GM12892 (cell line): ENCODE measurements around the gene LTB4R.

Source experiments
- POLR2A ChIP-seq: IDR thresholded peaks from 2 replicates; pipeline ENCODE4 v1.6.1; 2011; ENCODE audit warnings: low read depth, low read length, control low read depth
- POLR2AphosphoS5 ChIP-seq: IDR thresholded peaks from 2 replicates; pipeline ENCODE4 v1.6.1; 2011; ENCODE audit warnings: low read depth, low read length, control low read depth
- TAF1 ChIP-seq: IDR thresholded peaks from 2 replicates; pipeline ENCODE4 v1.6.1; 2011; ENCODE audit warnings: low read depth, mild to moderate bottlenecking, control low read depth, low read length, borderline replicate concordance

- TF ChIP-seq POLR2A (no peak), TAF1 (no peak), POLR2AphosphoS5 (no peak)
Measured at GRCh38 chr14:24285351-24285750, 26.0 kb upstream of the LTB4R start.
